GM23248 (cell line): ENCODE measurements around the gene ATF4.

Source experiments
- EZH2 ChIP-seq: fragments of 200-600 bp; sonication (generic); IDR thresholded peaks from 2 replicates; pipeline ENCODE4 v1.6.1; 2018; ENCODE audit warnings: antibody characterized with exemption, mild to moderate bottlenecking; ENCODE audit not compliant: insufficient read depth, poor library complexity, severe bottlenecking
- EZH2phosphoT487 ChIP-seq: fragments of 200-600 bp; sonication (generic); IDR thresholded peaks from 2 replicates; pipeline ENCODE4 v1.6.1; 2018; ENCODE audit warnings: antibody characterized with exemption, moderate library complexity, mild to moderate bottlenecking, low read depth; ENCODE audit not compliant: insufficient read depth

GRCh38 chr22:39492186-39492585, 28.2 kb upstream of the ATF4 start:
- TF ChIP-seq EZH2: no peak
- no peak for TF ChIP-seq EZH2phosphoT487
